Activated T-helper 1 cell treated with anti-CD3 and anti-CD28 coated beads, Interleukin-12 subunit alpha, Interleukin-12 subunit beta, Interleukin-2, Interleukin-4 antibody, amounts not matched to agents 30 ng/mL and 10 ng/mL and 1 ng/mL, durations not matched to agents 14 hours and 24 hours and 36 hours (primary cell): ENCODE results near the gene ITGB3. TPM values are rescaled to one million over a fixed set of nuclear protein-coding genes. Genes with fewer than 3 reads are reported as not detected.
A peak's percentile ranks its signal among the peaks of the same experiment; 100 is the strongest.

Experiments used
- DNase-seq: peaks from one replicate; pipeline ENCODE4 v3.0.0; 2021; ENCODE audit warnings: low spot score
- H3K27ac Mint-ChIP-seq: one replicate; pipeline ENCODE4 v1.8.0; 2021; ENCODE audit warnings: mild to moderate bottlenecking, mixed read lengths
- H3K27me3 Mint-ChIP-seq: one replicate; pipeline ENCODE4 v1.8.0; 2022; ENCODE audit warnings: mild to moderate bottlenecking, moderate library complexity, mixed read lengths; ENCODE audit not compliant: insufficient read depth
- H3K36me3 Mint-ChIP-seq: one replicate; pipeline ENCODE4 v1.8.0; 2021; ENCODE audit warnings: low read depth, mixed read lengths
- H3K4me1 Mint-ChIP-seq: one replicate; pipeline ENCODE4 v1.8.0; 2021; ENCODE audit warnings: low read depth, mixed read lengths
- H3K4me3 Mint-ChIP-seq: one replicate; pipeline ENCODE4 v1.8.0; 2021; ENCODE audit warnings: mild to moderate bottlenecking, moderate library complexity, mixed read lengths
- H3K9me3 Mint-ChIP-seq: one replicate; pipeline ENCODE4 v1.8.0; 2021; ENCODE audit warnings: mixed read lengths
- intact Hi-C: fragments of 100-400 bp; cut with micrococcal nuclease; formaldehyde crosslinking; loops from one replicate; pipeline ENCODE4 v1.15.1; 2024
- total RNA-seq: library from RNA; stranded (reverse); gene quantifications from 2 replicates; pipeline ENCODE4 v1.2.3, GENCODE V29; 2022

Gene ITGB3
- total RNA-seq: not detected in 2 replicates

DNA sequence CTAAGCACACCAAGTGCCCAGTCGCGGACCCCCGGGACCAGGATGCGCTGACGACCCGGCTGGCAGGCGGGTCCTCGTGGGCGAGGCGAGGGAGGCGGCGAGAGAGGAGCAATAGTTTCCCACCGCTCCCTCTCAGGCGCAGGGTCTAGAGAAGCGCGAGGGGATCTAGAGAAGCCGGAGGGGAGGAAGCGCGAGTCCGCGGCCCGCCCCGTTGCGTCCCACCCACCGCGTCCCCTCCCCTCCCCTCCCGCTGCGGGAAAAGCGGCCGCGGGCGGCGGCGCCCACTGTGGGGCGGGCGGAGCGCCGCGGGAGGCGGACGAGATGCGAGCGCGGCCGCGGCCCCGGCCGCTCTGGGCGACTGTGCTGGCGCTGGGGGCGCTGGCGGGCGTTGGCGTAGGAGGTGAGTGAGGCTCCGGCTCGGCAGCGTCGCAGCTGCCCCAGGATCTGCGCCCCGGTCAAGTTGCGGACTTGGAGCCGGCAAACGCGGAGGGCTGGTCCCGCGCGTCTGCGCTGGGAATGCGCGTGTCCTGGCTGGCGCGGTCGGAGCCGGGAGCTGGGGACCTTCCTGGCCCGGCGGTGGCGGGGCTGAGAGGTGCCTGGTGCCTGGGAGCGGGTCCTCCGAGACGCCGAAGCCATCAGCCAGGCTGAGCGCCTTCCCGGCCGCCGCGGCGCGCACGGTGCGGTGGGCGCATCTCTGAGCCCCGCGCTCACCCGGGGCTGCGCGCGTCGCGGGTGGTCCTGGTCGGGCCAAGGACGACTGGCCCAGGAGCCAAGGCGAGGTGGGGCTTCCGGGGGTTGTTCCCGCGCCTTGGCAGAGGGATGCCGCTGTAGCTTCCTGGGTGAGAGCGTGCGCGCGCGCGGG lies at the start of gene ITGB3:
Gene ITGB3, plus strand, starts transcription at position 287 of the 862 bp plus-strand sequence. Its CDS starts 35 bp downstream, at position 322.
- H3K4me3 Mint-ChIP-seq: peak within 1 kb of the TSS; percentile 87
- no peaks in the 10 kb centered on the region for H3K36me3 Mint-ChIP-seq
- no peaks in the 10 kb centered on the region for H3K9me3 Mint-ChIP-seq
- intact Hi-C loops: no loop called here
- H3K4me1 Mint-ChIP-seq: peaks cover 31% of the 10 kb centered on the region
- peaks cover 64% of the 10 kb centered on the region for H3K27me3 Mint-ChIP-seq
- DNase-seq: peak; percentile 52
- H3K27ac Mint-ChIP-seq: peak within 1 kb of the TSS; percentile 29

DNA sequence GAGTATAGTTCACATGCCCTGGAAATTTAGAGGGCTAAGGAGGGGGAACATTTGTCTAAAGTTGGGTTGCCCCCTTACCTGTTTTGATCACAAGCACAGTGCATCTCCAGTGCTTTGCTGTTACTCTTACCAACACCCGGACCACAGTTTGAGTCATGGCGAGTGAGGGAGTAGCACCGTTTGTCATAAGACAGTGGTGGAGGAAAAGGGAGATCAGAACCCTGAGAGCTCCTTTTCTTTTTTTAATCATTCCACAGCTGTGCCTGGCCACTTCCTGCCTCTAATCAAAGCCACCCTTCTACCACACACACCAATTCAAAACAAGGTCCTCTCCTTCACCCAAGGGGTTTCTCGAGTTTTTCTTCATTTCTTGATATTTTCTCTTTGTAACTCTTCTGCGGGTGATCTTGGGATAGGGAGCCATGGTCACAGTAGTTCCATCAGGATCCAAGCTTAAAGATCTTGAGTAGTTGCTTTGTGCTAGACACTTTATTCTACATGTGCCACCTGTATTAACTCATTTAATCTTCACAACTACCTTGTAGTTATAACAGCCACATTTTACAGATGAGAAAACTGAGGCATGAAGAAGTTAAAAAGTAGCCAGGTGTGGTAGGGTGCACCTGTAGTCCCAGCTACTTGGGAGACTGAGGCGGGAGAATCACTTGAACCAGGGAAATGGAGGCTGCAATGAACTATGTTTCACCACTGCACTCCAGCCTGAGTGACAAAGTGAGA lies 49.5 kb upstream of the ITGB3 start:
- Mint-ChIP-seq H3K4me3 (peak overlapping the region; percentile 75), H3K4me1 (peaks cover 54% of the 10 kb centered on the region), H3K36me3 (no peaks in the 10 kb centered on the region), H3K9me3 (no peaks in the 10 kb centered on the region), H3K27me3 (no peaks in the 10 kb centered on the region), H3K27ac (peak overlapping the region; percentile 84)
- DNase-seq: peak; percentile 46
- intact Hi-C loops: no loop called here

DNA sequence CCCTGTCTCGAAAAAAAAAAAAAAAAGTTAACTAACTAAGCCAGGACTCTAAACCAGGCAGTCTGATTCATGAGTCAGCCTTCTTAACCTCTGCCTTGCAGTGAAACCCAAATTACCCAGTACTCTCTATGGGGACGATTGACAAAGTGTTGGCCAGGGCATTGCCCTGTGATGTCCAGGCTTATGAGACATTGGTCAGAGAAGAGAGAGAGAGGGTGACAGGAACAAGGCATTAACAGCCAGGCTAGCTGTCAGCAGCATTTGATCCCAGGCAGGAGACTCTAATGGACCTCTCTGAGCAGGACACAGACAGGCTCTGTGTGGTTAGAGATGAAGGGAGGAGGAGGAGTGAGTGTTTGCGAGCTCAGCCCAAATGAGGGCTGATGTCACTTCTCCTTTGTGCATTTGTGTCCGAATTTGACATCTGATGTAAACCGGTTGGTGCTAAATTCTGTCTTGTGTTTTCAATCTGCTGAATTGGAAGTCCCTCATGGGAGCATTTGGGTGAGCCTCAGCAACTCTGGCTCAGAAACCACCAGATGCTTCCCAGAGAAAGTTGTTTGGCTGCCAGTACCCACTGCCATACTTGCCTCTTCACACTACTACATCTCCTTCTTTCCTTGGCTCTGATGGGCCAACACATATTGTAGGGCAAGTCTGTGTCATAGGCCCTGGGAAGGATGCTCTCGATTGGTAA lies 48.8 kb upstream of the ITGB3 start:
- peak; percentile 24 for DNase-seq
- H3K27me3 Mint-ChIP-seq: no peaks in the 10 kb centered on the region
- peaks cover 51% of the 10 kb centered on the region for H3K4me1 Mint-ChIP-seq
- H3K36me3 Mint-ChIP-seq: no peaks in the 10 kb centered on the region
- peak overlapping the region; percentile 84 for H3K27ac Mint-ChIP-seq
- H3K9me3 Mint-ChIP-seq: no peaks in the 10 kb centered on the region
- H3K4me3 Mint-ChIP-seq: peak overlapping the region; percentile 75
- intact Hi-C loops: loop anchor here (1.0 to 5.0 kb wide), 3 partner anchors 16 to 43 kb away; partner anchors contain the start of gene CDC27

DNA sequence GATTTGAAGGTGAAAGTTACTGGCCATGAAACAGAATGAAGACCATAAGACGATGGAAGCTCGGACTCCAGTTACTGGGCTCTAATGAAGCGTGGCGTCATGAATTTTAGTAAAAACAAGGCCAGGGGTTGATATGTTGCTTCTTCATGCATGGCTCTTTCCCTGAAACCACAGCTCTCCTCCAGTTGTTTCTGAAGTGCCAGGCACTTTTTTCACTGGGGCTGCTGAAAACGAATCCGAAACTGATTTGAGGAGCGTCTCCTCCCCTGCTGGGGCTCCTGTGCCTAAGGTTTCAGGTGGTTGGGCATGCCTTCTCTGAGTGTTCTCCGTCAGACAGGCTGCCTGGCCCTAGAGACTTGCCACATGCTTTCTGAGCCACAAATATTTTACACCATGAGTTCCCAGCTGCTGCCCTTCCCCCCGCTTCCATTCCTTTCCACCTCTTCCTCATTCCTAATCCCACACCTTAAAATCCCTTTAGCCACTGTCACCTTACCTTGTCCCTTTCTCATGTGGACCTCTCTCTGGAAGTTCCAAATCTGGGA lies 48.1 kb upstream of the ITGB3 start:
- Mint-ChIP-seq H3K27ac (peak overlapping the region; percentile 84), H3K27me3 (no peaks in the 10 kb centered on the region), H3K4me3 (peak overlapping the region; percentile 75), H3K36me3 (no peaks in the 10 kb centered on the region), H3K9me3 (no peaks in the 10 kb centered on the region), H3K4me1 (peaks cover 45% of the 10 kb centered on the region)
- DNase-seq: peak; percentile 71
- intact Hi-C loops: loop anchor here (1.0 to 5.0 kb wide), 3 partner anchors 16 to 43 kb away; partner anchors contain the start of gene CDC27

- no peak overlapping the region for H3K27ac Mint-ChIP-seq
- DNase-seq: no peak
- H3K4me3 Mint-ChIP-seq: no peak overlapping the region
- peaks cover 8% of the 10 kb centered on the region for H3K27me3 Mint-ChIP-seq
- intact Hi-C loops: loop anchor here (5.0 kb wide), 1 partner anchor 45 kb away; no protein-coding TSS in a partner anchor
- no peaks in the 10 kb centered on the region for H3K9me3 Mint-ChIP-seq
- no peaks in the 10 kb centered on the region for H3K36me3 Mint-ChIP-seq
- H3K4me1 Mint-ChIP-seq: peaks cover 43% of the 10 kb centered on the region
These were observed 46.2 kb upstream of the ITGB3 start for GRCh38 chr17:47207143-47208067.

DNA sequence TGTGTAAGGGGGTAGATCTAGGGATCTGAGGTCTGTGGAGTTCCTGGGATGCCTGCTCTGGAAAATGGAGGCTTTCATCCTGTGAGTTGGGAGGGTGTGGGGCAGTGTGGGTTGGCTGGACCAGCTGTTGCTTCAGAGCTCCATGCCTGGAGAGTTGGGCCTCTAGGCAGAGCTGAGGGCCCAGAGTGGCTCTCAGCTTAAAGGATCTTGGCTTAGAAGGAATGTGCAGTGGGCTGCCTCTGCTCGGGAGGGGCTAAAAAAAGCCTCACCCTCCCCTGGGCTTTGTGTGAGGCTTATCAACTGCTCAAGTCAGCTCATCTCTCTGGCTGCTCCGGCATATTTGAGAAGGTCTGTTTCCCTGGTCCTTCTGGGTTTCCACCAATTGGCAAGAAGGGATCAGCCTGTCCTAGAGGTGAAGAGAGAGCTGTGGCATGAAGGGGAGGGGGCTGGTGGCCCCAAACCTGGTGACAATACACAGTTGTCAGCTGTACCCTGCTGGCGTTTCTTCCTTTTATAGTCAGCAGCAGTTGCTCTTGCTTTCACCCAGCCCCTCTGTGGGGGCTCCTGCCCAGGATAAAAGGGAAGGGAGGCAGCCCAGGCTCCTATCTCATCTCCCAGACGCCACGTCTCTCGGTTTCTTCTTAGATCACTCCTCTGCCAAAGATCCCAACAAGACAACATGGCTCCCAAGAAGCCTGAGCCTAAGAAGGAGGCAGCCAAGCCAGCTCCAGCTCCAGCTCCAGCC lies 44.7 kb upstream of the ITGB3 start, which contains the start of gene MYL4:
Gene MYL4, plus strand, starts transcription at position 605 of the 745 bp plus-strand sequence. Its CDS starts 75 bp downstream, at position 680.
- no peak within 1 kb of the TSS for H3K27ac Mint-ChIP-seq
- peaks cover 9% of the 10 kb centered on the region for H3K27me3 Mint-ChIP-seq
- DNase-seq: no peak
- intact Hi-C loops: loop anchor here (5.0 kb wide), 1 partner anchor 47 kb away; no protein-coding TSS in a partner anchor
- H3K4me3 Mint-ChIP-seq: no peak within 1 kb of the TSS
- H3K9me3 Mint-ChIP-seq: no peaks in the 10 kb centered on the region
- no peaks in the 10 kb centered on the region for H3K36me3 Mint-ChIP-seq
- peaks cover 34% of the 10 kb centered on the region for H3K4me1 Mint-ChIP-seq

- Mint-ChIP-seq H3K36me3 (no peaks in the 10 kb centered on the region), H3K27me3 (peaks cover 13% of the 10 kb centered on the region), H3K27ac (no peak overlapping the region), H3K4me1 (peaks cover 28% of the 10 kb centered on the region), H3K9me3 (no peaks in the 10 kb centered on the region), H3K4me3 (no peak overlapping the region)
- no peak for DNase-seq
- intact Hi-C loops: loop anchor here (5.0 kb wide), 1 partner anchor 47 kb away; no protein-coding TSS in a partner anchor
These were observed 44.1 kb upstream of the ITGB3 start for GRCh38 chr17:47209499-47209898.

DNA sequence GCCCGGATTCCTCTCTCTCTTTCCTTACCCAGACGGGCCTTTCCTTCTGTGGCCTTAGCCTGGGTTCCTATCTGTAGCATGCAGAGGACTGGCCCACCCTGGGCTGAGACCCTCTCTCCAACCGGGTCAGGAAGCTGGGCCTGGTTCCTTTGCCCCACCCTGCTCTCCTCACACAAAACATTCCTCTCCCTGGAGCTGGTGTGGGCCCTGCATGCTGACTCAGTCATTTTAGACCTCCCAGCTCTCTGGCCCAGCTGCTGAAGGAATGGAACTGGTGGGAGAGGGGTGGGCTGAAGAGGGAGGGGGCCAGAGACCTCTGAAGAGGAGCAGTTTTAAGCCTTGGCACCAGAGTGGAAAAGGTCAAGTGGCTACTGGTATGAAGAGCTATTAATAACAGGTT lies 43.5 kb upstream of the ITGB3 start:
- H3K27me3 Mint-ChIP-seq: peaks cover 18% of the 10 kb centered on the region
- H3K9me3 Mint-ChIP-seq: no peaks in the 10 kb centered on the region
- no peak for DNase-seq
- no peak overlapping the region for H3K4me3 Mint-ChIP-seq
- intact Hi-C loops: no loop called here
- no peak overlapping the region for H3K27ac Mint-ChIP-seq
- H3K4me1 Mint-ChIP-seq: peaks cover 22% of the 10 kb centered on the region
- H3K36me3 Mint-ChIP-seq: no peaks in the 10 kb centered on the region

DNA sequence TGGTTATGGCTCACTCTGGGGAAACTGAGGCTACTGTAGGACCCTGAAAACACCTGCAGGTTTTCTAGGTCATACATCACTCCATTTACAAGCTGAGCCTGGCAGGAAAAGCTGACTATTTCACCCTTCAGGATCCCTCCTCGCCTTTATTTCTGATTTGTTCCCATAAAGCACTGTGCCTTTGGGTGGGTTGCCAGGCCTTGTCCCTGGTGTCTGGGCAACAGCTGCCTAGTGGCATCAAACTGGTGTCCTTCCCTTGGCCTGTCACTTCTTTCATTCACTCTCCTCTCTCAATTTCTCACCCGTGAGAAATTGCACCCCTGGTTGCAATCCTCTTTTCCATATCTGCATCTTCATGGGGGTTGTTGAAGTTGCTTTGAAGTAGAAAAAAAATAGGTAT lies 42.8 kb upstream of the ITGB3 start:
- Mint-ChIP-seq H3K4me3 (no peak overlapping the region), H3K27ac (no peak overlapping the region), H3K27me3 (peaks cover 20% of the 10 kb centered on the region), H3K9me3 (no peaks in the 10 kb centered on the region), H3K4me1 (peaks cover 15% of the 10 kb centered on the region), H3K36me3 (no peaks in the 10 kb centered on the region)
- DNase-seq: no peak
- intact Hi-C loops: no loop called here

GRCh38 chr17:47212458-47212857 lies 41.2 kb upstream of the ITGB3 start:
- peaks cover 22% of the 10 kb centered on the region for H3K27me3 Mint-ChIP-seq
- intact Hi-C loops: no loop called here
- no peak for DNase-seq
- H3K27ac Mint-ChIP-seq: no peak overlapping the region
- H3K4me1 Mint-ChIP-seq: peaks cover 8% of the 10 kb centered on the region
- no peaks in the 10 kb centered on the region for H3K36me3 Mint-ChIP-seq
- H3K9me3 Mint-ChIP-seq: no peaks in the 10 kb centered on the region
- no peak overlapping the region for H3K4me3 Mint-ChIP-seq

- no peaks in the 10 kb centered on the region for H3K9me3 Mint-ChIP-seq
- peaks cover 22% of the 10 kb centered on the region for H3K27me3 Mint-ChIP-seq
- peaks cover 8% of the 10 kb centered on the region for H3K4me1 Mint-ChIP-seq
- H3K36me3 Mint-ChIP-seq: no peaks in the 10 kb centered on the region
- H3K4me3 Mint-ChIP-seq: no peak overlapping the region
- intact Hi-C loops: no loop called here
- no peak for DNase-seq
- no peak overlapping the region for H3K27ac Mint-ChIP-seq
These were observed 40.1 kb upstream of the ITGB3 start for GRCh38 chr17:47213540-47213939.
